HepG2 (cell line): ENCODE data around the gene CPE. TPM values are rescaled to one million over a fixed set of nuclear protein-coding genes. Genes with fewer than 3 reads are reported as not detected.

ENCODE experiments used
- RFXAP ChIP-seq: sonication (generic); formaldehyde crosslinking; IDR thresholded peaks from 2 replicates; pipeline ENCODE4 v1.4.0; 2020; ENCODE audit warnings: missing genetic modification reagents, borderline replicate concordance
- TMF1 ChIP-seq: sonication (generic); formaldehyde crosslinking; IDR thresholded peaks from 2 replicates; pipeline ENCODE4 v1.8.1; 2022; ENCODE audit warnings: low read depth, missing genetic modification reagents
- ZIK1 ChIP-seq: sonication (generic); formaldehyde crosslinking; IDR thresholded peaks from 2 replicates; pipeline ENCODE4 v1.5.0; 2020; ENCODE audit warnings: mild to moderate bottlenecking, low read depth, missing genetic modification reagents, borderline replicate concordance
- ZSCAN22 ChIP-seq: sonication (generic); formaldehyde crosslinking; IDR thresholded peaks from 2 replicates; pipeline ENCODE4 v1.4.0; 2020; ENCODE audit warnings: mild to moderate bottlenecking, missing genetic modification reagents
- polyA plus RNA-seq, 8 experiments: library from polyadenylated mRNA; depleted of rRNA in 3 of 8; stranded (reverse) in 7 of 8; unstranded in 1 of 8; fragments of >200 nt; fragmentation: Illumina TruSeq in 4 of 8; extraction: Trizol in 4 of 8; gene quantifications; 2 replicates each; pipeline versions ENCODE4 v1.2.1 to v1.2.3, GENCODE V29; 2011 to 2016; ENCODE audit warnings: low read depth in 4 of 8, missing spikeins in 1 of 8, mixed read lengths in 1 of 8; ENCODE audit not compliant: insufficient read depth in 1 of 8
- total RNA-seq, 5 experiments: library from RNA; depleted of rRNA; stranded (reverse); fragments of >200 nt; fragmentation: Illumina TruSeq; extraction: Trizol; gene quantifications; 2 replicates each; pipeline ENCODE4 v1.2.3, GENCODE V29; 2016; ENCODE audit warnings: low read depth in 1 of 5
- TF ChIP-seq, protein P1 (sequence below): IDR thresholded peaks from 2 replicates; pipeline ENCODE4 v1.6.1; 2018; ENCODE audit warnings: missing genetic modification reagents
- TF ChIP-seq, protein P2 (sequence below): sonication (generic); formaldehyde crosslinking; IDR thresholded peaks from 2 replicates; pipeline ENCODE4 v1.4.0; 2020; ENCODE audit warnings: missing genetic modification reagents, mild to moderate bottlenecking, borderline replicate concordance
- TF ChIP-seq, protein P3 (sequence below): sonication (generic); formaldehyde crosslinking; IDR thresholded peaks from 2 replicates; pipeline ENCODE4 v1.9.0; 2021; ENCODE audit warnings: missing genetic modification reagents, borderline replicate concordance

Gene CPE
- total and polyA plus RNA-seq, 2 of the 13 experiments (the other 11 are each of a cell fraction or from before 2014, with no cell fraction given), result 268 to 852 TPM

- TF ChIP-seq, protein P1, sequence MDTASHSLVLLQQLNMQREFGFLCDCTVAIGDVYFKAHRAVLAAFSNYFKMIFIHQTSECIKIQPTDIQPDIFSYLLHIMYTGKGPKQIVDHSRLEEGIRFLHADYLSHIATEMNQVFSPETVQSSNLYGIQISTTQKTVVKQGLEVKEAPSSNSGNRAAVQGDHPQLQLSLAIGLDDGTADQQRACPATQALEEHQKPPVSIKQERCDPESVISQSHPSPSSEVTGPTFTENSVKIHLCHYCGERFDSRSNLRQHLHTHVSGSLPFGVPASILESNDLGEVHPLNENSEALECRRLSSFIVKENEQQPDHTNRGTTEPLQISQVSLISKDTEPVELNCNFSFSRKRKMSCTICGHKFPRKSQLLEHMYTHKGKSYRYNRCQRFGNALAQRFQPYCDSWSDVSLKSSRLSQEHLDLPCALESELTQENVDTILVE (CRISPR knock-in tag), result no peak
- no peak for TF ChIP-seq ZSCAN22 (CRISPR knock-in tag)
- TF ChIP-seq RFXAP (CRISPR knock-in tag), result no peak
- TF ChIP-seq, protein P2, sequence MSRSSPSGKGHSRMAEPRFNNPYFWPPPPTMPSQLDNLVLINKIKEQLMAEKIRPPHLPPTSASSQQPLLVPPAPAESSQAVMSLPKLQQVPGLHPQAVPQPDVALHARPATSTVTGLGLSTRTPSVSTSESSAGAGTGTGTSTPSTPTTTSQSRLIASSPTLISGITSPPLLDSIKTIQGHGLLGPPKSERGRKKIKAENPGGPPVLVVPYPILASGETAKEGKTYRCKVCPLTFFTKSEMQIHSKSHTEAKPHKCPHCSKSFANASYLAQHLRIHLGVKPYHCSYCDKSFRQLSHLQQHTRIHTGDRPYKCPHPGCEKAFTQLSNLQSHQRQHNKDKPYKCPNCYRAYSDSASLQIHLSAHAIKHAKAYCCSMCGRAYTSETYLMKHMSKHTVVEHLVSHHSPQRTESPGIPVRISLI, result no peak
- TF ChIP-seq ZIK1, result no peak
- TF ChIP-seq, protein P3, sequence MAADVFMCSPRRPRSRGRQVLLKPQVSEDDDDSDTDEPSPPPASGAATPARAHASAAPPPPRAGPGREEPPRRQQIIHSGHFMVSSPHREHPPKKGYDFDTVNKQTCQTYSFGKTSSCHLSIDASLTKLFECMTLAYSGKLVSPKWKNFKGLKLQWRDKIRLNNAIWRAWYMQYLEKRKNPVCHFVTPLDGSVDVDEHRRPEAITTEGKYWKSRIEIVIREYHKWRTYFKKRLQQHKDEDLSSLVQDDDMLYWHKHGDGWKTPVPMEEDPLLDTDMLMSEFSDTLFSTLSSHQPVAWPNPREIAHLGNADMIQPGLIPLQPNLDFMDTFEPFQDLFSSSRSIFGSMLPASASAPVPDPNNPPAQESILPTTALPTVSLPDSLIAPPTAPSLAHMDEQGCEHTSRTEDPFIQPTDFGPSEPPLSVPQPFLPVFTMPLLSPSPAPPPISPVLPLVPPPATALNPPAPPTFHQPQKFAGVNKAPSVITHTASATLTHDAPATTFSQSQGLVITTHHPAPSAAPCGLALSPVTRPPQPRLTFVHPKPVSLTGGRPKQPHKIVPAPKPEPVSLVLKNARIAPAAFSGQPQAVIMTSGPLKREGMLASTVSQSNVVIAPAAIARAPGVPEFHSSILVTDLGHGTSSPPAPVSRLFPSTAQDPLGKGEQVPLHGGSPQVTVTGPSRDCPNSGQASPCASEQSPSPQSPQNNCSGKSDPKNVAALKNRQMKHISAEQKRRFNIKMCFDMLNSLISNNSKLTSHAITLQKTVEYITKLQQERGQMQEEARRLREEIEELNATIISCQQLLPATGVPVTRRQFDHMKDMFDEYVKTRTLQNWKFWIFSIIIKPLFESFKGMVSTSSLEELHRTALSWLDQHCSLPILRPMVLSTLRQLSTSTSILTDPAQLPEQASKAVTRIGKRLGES (CRISPR knock-in tag), result no peak
- TF ChIP-seq TMF1 (CRISPR knock-in tag), result no peak
These were observed 85.6 kb downstream of the CPE start (continued) for GRCh38 chr4:165464376-165464775.
